K562 (cell line): Measurements from ENCODE around the gene NRIP2. TPM values are rescaled to one million over a fixed set of nuclear protein-coding genes. Genes with fewer than 3 reads are reported as not detected.

Experiments
- ATAC-seq: fragments of 200-7000 bp; cut with Tn5 transposase; 3 replicates; pipeline ENCODE4 v1.9.1; 2020; ENCODE audit warnings: moderate library complexity
- BruUV-seq: library from RNA; stranded (reverse); fragments of 400-500 nt; replicated peaks from 2 replicates; lab custom pipeline; 2021; lab: Mats Ljungman, UMichigan
- CTCF ChIA-PET: fragments of 300-600 bp; formaldehyde crosslinking; extraction: SDS; loops from one replicate; lab custom pipeline; 2021; ENCODE audit warnings: low intra/inter-chr PET ratio; lab: Yijun Ruan, JAX
- POLR2A ChIA-PET: fragments of 300-600, 350-650 bp; sonication (Branson Sonifier 250); formaldehyde crosslinking; extraction: SDS; loops from one replicate; lab custom pipeline; 2021; ENCODE audit warnings: antibody characterized with exemption, inconsistent platforms; lab: Yijun Ruan, JAX
- DNase-seq, 4 experiments: peaks; one replicate each; pipeline versions ENCODE4 v3.0.0 to v3.0.0-alpha.2; 2011 to 2018; ENCODE audit warnings: low spot score in 3 of 4, mixed read lengths in 3 of 4; ENCODE audit errors: extremely low read depth in 1 of 4
- FAIRE-seq: peaks from 2 replicates; lab custom pipeline; 2011; peaks lifted over from hg19 to GRCh38; lab: Jason Lieb, UNC
- H2AFZ ChIP-seq: 2 replicates; pipeline ENCODE4 v1.6.0; 2011; ENCODE audit warnings: low read depth, low read length, control low read depth, inconsistent platforms
- H3K27ac ChIP-seq: fragments of 200-600 bp; 3 replicates; pipeline ENCODE4 v1.8.0; 2011; ENCODE audit warnings: low read depth, mild to moderate bottlenecking, control low read depth, inconsistent platforms, low read length, moderate library complexity, mixed read lengths; ENCODE audit errors: extremely low read depth
- H3K27me3 ChIP-seq, 2 experiments: fragments of 300-600 bp in 1 of 2; 2 replicates in 1 of 2; 3 replicates in 1 of 2; pipeline versions ENCODE4 v1.6.0 to v1.8.0; 2011; ENCODE audit warnings: inconsistent platforms in 2 of 2, low read length in 2 of 2, mild to moderate bottlenecking in 1 of 2, mixed read lengths in 1 of 2, moderate library complexity in 1 of 2; ENCODE audit not compliant: control insufficient read depth in 2 of 2, insufficient read depth in 2 of 2
- H3K36me3 ChIP-seq: fragments of 300-600 bp; 3 replicates; pipeline ENCODE4 v1.8.0; 2011; ENCODE audit warnings: mild to moderate bottlenecking, low read length, inconsistent platforms; ENCODE audit not compliant: control insufficient read depth, insufficient read depth
- H3K4me1 ChIP-seq, 2 experiments: fragments of 200-600 bp in 1 of 2; replicated peaks in 1 of 2; 2 replicates in 1 of 2; 3 replicates in 1 of 2; pipeline versions ENCODE4 v1.5.1 to v1.8.0; 2011; ENCODE audit warnings: inconsistent platforms in 2 of 2, low read length in 2 of 2, mild to moderate bottlenecking in 1 of 2, mixed read lengths in 1 of 2, moderate library complexity in 1 of 2; ENCODE audit not compliant: control insufficient read depth in 2 of 2, insufficient read depth in 2 of 2
- H3K4me2 ChIP-seq: 2 replicates; pipeline ENCODE4 v1.6.1; 2011; ENCODE audit warnings: low read length, control low read depth, inconsistent platforms, mixed read lengths; ENCODE audit not compliant: insufficient read depth
- H3K4me3 ChIP-seq: fragments of 200-600 bp; sonication (generic), shearing (Covaris generic); 2 replicates; pipeline ENCODE4 v1.5.1; 2016; ENCODE audit warnings: control low read depth, inconsistent platforms
- H3K79me2 ChIP-seq: fragments of 200-600 bp; 3 replicates; pipeline ENCODE4 v1.8.0; 2011; ENCODE audit warnings: low read length, inconsistent platforms; ENCODE audit not compliant: control insufficient read depth, insufficient read depth
- H3K9ac ChIP-seq, 2 experiments: 2 replicates each; pipeline versions ENCODE4 v1.6.0 to v1.6.1; 2011; ENCODE audit warnings: low read depth in 2 of 2, low read length in 2 of 2, control low read depth in 1 of 2, inconsistent platforms in 1 of 2, mild to moderate bottlenecking in 1 of 2, mixed read lengths in 1 of 2; ENCODE audit not compliant: insufficient read depth in 1 of 2
- H3K9me1 ChIP-seq: one replicate; pipeline ENCODE4 v1.6.0; 2011; ENCODE audit warnings: inconsistent platforms, mild to moderate bottlenecking, low read length, moderate library complexity; ENCODE audit not compliant: control insufficient read depth, insufficient read depth
- H3K9me3 ChIP-seq: replicated peaks from 2 replicates; pipeline ENCODE4 v1.5.1; 2011; ENCODE audit warnings: low read depth, low read length, inconsistent platforms; ENCODE audit not compliant: control insufficient read depth, insufficient read depth
- H4K20me1 ChIP-seq: replicated peaks from 2 replicates; pipeline ENCODE4 v1.6.1; 2011; ENCODE audit warnings: low read length, inconsistent platforms, mixed read lengths; ENCODE audit not compliant: control insufficient read depth, insufficient read depth
- CREM ChIP-seq: IDR thresholded peaks from 2 replicates; pipeline ENCODE4 v1.6.1; 2014; ENCODE audit warnings: antibody characterized with exemption, low read depth
- JUND ChIP-seq, 2 experiments: IDR thresholded peaks; 2 replicates in 1 of 2; 3 replicates in 1 of 2; pipeline ENCODE4 v1.6.1; 2011; ENCODE audit warnings: borderline replicate concordance in 2 of 2, low read depth in 2 of 2, low read length in 2 of 2, improper control_type of control experiment in 1 of 2, missing biosample characterization in 1 of 2, missing genetic modification characterization in 1 of 2, missing genetic modification reagents in 1 of 2
- MAFF ChIP-seq: IDR thresholded peaks from 2 replicates; pipeline ENCODE4 v1.6.1; 2012; ENCODE audit warnings: low read length, improper control_type of control experiment
- MAFK ChIP-seq: IDR thresholded peaks from 2 replicates; pipeline ENCODE4 v1.6.1; 2011; ENCODE audit warnings: low read length, improper control_type of control experiment
- MAX ChIP-seq: sonication (generic); formaldehyde crosslinking; IDR thresholded peaks from 2 replicates; pipeline ENCODE4 v1.9.0; 2022; ENCODE audit warnings: mild to moderate bottlenecking, missing genetic modification reagents
- MEF2D ChIP-seq: conservative IDR thresholded peaks from 2 replicates; pipeline ENCODE4 v1.6.1; 2016; ENCODE audit warnings: low read depth, missing genetic modification characterization, missing compliant biosample characterization
- MYC ChIP-seq, 2 experiments: fragments of 250-450 bp in 1 of 2; sonication (Bioruptor Pico) in 1 of 2; IDR thresholded peaks; 2 replicates each; pipeline versions ENCODE4 v1.5.1 to v1.6.1; 2012 to 2021; ENCODE audit warnings: low read depth in 2 of 2, borderline replicate concordance in 1 of 2, improper control_type of control experiment in 1 of 2, low read length in 1 of 2, mild to moderate bottlenecking in 1 of 2, moderate library complexity in 1 of 2
- SPI1 ChIP-seq: IDR thresholded peaks from 2 replicates; pipeline ENCODE4 v1.6.1; 2011; ENCODE audit warnings: low read depth, low read length, control low read depth, borderline replicate concordance
- ZNF398 ChIP-seq: fragments of 250-450 bp; sonication (Bioruptor Pico); IDR thresholded peaks from 2 replicates; pipeline ENCODE4 v1.8.0; 2021; ENCODE audit warnings: moderate library complexity, mild to moderate bottlenecking, inconsistent platforms
- WGBS: fragments of 100-300 bp; shearing (Covaris generic); methylation state at CpG from one replicate; pipeline ENCODE4 v1.1.6; 2016; ENCODE audit warnings: low coverage, mixed read lengths; ENCODE audit not compliant: insufficient coverage; ENCODE audit errors: missing lambda C conversion rate; 5-methylcytosine and 5-hydroxymethylcytosine counted together
- in situ Hi-C: fragments of 300-500 bp; cut with MboI; formaldehyde crosslinking; loops from 4 replicates; pipeline ENCODE4 v1.15.0; 2018; ENCODE audit warnings: inconsistent platforms, mixed read lengths
- intact Hi-C: fragments of 100-400 bp; cut with micrococcal nuclease; formaldehyde crosslinking; loops from 2 replicates; pipeline ENCODE4 v1.14.2; 2022
- polyA plus RNA-seq, 8 experiments: library from polyadenylated mRNA; depleted of rRNA in 4 of 8; stranded (reverse) in 5 of 8; unstranded in 3 of 8; fragments of >200 nt; fragmentation: Nextera tagmentation in 2 of 8; fragmentation: Illumina TruSeq in 1 of 8; extraction: Ambion mirVana in 2 of 8; extraction: Trizol in 1 of 8; gene quantifications; 2 replicates each; pipeline versions ENCODE4 v1.2.1 to v1.2.3, GENCODE V29; 2011 to 2014; ENCODE audit warnings: inconsistent platforms in 1 of 8, missing spikeins in 1 of 8
- total RNA-seq, 7 experiments: library from RNA; depleted of rRNA in 6 of 7; stranded (reverse); fragments of >200 nt in 6 of 7; fragmentation: Illumina TruSeq in 2 of 7; extraction: Trizol in 2 of 7; gene quantifications; 2 replicates each; pipeline versions ENCODE4 v1.2.1 to v1.2.3, GENCODE V29; 2011 to 2021; ENCODE audit warnings: low replicate concordance in 1 of 7
- TF ChIP-seq, protein P1 (sequence below): sonication (generic); formaldehyde crosslinking; IDR thresholded peaks from 2 replicates; pipeline ENCODE4 v1.8.0; 2022; ENCODE audit warnings: missing genetic modification reagents, mild to moderate bottlenecking, moderate library complexity, borderline replicate concordance
- TF ChIP-seq, protein P2 (sequence below): sonication (generic); formaldehyde crosslinking; IDR thresholded peaks from 2 replicates; pipeline ENCODE4 v1.9.0; 2022; ENCODE audit warnings: mild to moderate bottlenecking, missing genetic modification reagents

NRIP2 gene
- total and polyA plus RNA-seq, 9 of the 15 experiments (the other 6 are each of a cell fraction or from before 2014, with no cell fraction given), result 0.07 to 0.10 TPM; not detected in 7

DNA sequence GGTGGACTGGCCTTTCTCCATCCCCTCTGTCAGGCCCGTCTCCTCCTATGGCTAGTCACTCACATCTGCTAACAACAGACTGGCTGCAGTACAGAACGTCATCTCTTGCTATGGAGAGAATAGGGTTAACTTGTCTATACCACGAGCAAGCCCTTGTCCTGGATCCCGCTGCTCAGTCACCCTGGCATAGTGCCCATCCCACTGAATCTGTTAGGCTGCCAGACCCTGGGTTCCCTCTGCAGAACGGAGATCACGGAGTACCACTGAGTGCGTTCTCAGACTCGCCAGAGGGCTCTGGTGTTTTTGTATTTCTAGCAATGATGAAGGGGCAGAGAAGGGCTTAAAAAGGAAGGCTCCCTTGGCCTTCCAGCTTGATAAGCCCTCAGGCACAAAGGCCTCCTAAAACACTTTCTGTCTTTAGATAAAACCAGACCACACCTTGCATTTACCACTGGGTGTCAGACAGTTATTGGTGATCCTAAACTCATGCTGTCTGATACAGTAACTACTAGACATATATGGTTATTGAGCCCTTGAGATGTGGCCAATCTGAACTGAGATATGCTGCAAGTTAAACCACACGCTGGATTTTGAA, 6.3 kb upstream of the NRIP2 start (continued):
- TF ChIP-seq MAFK (no peak), MAFF (no peak)
- TF ChIP-seq, all 486 proteins: peak for 1

DNA sequence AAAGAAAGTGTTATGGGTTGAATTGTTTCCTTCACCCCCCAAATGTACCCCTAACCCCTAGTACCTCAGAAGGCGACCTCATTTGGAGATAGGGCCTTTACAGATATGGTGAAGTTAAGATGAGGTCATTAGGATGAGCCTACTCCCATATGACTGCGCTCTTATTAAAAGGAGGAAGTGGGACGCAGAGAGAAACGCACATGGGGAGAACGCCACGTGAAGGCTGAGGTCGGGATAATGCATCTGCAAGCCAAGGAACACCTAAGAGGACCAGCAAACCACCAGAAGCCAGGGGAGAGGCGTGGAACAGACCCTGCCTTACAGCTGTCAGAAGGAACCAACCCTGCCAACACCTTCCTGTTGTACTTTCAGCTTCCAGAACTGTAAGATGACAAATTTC, 1.7 kb upstream of the NRIP2 start:
- Histone ChIP-seq H3K27ac (no peak overlapping the region), H2AFZ (0 out of 2 replicates have a peak overlapping the region, but pooled peaks have one; percentile 16), H3K9me3 (no peaks in the 10 kb centered on the region), H3K4me3 (no peak overlapping the region), H3K9ac (no peak overlapping the region), H3K79me2 (no peaks in the 10 kb centered on the region), H3K36me3 (no peaks in the 10 kb centered on the region), H4K20me1 (no peaks in the 10 kb centered on the region), H3K4me1 (peaks cover 3 to 8% of the 10 kb centered on the region in 2 experiments; a peak in 4 of 5 replicates), H3K4me2 (no peak overlapping the region), H3K9me1 (no peaks in the 10 kb centered on the region), H3K27me3 (no peaks in the 10 kb centered on the region)
- 60% methylated on average over 7 of the region's 8 CpGs for WGBS
- DNase-seq, result no peak
- ATAC-seq, result no peak
- intact Hi-C loops (no loop called here), in situ Hi-C loops (no loop called here)
- no TSS peak for BruUV-seq
- ChIA-PET CTCF (no interaction called here), POLR2A (no interaction called here)
- TF ChIP-seq MYC (IDR thresholded peaks at IDR 0.05; ENCODE audit: low read depth, low read length), result peak; percentile 36; the same call in 1 of the 2 replicates
- no peak for TF ChIP-seq MYC (CRISPR knock-in tag; IDR thresholded peaks at IDR 0.05; ENCODE audit: borderline replicate concordance, low read depth)
- TF ChIP-seq MAX (CRISPR knock-in tag), result peak; percentile 95
- TF ChIP-seq CREM, result peak; percentile 65
- TF ChIP-seq, protein P1, sequence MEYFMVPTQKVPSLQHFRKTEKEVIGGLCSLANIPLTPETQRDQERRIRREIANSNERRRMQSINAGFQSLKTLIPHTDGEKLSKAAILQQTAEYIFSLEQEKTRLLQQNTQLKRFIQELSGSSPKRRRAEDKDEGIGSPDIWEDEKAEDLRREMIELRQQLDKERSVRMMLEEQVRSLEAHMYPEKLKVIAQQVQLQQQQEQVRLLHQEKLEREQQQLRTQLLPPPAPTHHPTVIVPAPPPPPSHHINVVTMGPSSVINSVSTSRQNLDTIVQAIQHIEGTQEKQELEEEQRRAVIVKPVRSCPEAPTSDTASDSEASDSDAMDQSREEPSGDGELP, result peak; percentile 33; the same call in 1 of the 2 replicates
- TF ChIP-seq JUND (IDR thresholded peaks at IDR 0.05; ENCODE audit: borderline replicate concordance, low read depth, low read length), result no peak
- TF ChIP-seq JUND (tag; IDR thresholded peaks at IDR 0.05; ENCODE audit: borderline replicate concordance, low read depth, low read length), result 0 out of 3 replicates have a peak, but pooled peaks have one; percentile 21
- TF ChIP-seq SPI1, result peak; percentile 85
- no peak for TF ChIP-seq MEF2D (tag)
- TF ChIP-seq ZNF398 (CRISPR knock-in tag), result no peak
- TF ChIP-seq, protein P2, sequence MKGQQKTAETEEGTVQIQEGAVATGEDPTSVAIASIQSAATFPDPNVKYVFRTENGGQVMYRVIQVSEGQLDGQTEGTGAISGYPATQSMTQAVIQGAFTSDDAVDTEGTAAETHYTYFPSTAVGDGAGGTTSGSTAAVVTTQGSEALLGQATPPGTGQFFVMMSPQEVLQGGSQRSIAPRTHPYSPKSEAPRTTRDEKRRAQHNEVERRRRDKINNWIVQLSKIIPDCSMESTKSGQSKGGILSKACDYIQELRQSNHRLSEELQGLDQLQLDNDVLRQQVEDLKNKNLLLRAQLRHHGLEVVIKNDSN (CRISPR knock-in tag), result peak; percentile 71
- FAIRE-seq, result no peak
